Activated T-cell treated with anti-CD3 and anti-CD28 coated beads, Interleukin-2, amount 50 U/mL, for 4 hours (primary cell): ENCODE results near the gene CCDC89. TPM values are rescaled to one million over a fixed set of nuclear protein-coding genes. Genes with fewer than 3 reads are reported as not detected.
A peak's percentile ranks its signal among the peaks of the same experiment; 100 is the strongest.
"Not testable (repeated sequence)": the region's sequence is repeated elsewhere in the genome, so short reads cannot be mapped to it uniquely, and the experiment has no call there.

Experiments used
- ATAC-seq, 2 donors: fragments of 200-7000 bp; cut with Tn5 transposase; one replicate each; pipeline ENCODE4 v1.10.0; 2021
- DNase-seq: peaks from one replicate; pipeline ENCODE4 v3.0.0-alpha.2; 2020
- H3K27me3 Mint-ChIP-seq: one replicate; pipeline ENCODE4 v1.8.0; 2021; ENCODE audit warnings: low read depth, mixed read lengths
- H3K36me3 Mint-ChIP-seq: one replicate; pipeline ENCODE4 v1.8.0; 2022; ENCODE audit warnings: mixed read lengths; ENCODE audit not compliant: insufficient read depth
- H3K4me1 Mint-ChIP-seq: one replicate; pipeline ENCODE4 v1.8.0; 2021; ENCODE audit warnings: low read depth, mixed read lengths
- H3K4me3 Mint-ChIP-seq: one replicate; pipeline ENCODE4 v1.8.0; 2021; ENCODE audit warnings: mild to moderate bottlenecking, moderate library complexity, mixed read lengths
- H3K9me3 Mint-ChIP-seq: one replicate; pipeline ENCODE4 v1.8.0; 2021; ENCODE audit warnings: mixed read lengths
- total RNA-seq, 3 donors: library from RNA; stranded (reverse); gene quantifications; one replicate each; pipeline ENCODE4 v1.2.1, GENCODE V29; 2021

CCDC89 gene
- total RNA-seq, 3 donors from 2014 or later: not detected

DNA sequence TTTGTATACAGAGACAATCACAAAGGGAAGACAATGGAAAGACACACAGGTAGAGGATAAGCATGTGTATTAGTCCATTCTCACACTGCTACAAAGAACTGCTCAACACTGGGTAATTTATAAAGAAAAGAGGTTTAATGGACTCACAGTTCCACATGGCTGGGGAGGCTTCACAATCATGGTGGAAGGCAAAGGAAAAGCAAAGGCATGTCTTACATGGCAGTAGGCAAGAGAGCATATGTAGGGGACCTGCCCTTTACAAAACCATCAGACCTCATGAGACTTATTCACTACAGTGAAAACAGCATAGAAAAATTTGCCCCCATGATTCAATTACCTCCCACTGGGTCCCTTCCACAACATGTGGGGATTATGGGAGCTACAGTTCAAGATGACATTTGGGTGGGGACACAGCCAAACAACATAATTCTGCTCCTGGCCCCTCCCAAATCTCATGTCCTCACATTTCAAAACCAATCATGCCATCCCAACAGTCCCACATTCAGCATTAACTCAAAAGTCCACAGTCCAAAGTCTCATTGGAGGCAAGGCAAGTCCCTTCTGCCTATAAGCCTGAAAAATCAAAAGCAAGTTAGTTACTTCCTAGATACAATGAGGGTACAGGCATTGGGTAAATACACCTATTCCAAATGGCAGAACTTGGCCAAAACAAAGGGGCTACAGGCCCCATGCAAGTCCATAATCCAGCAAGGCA is 14.9 kb downstream of the CCDC89 start:
- H3K27me3 Mint-ChIP-seq, H3K9me3 Mint-ChIP-seq, H3K4me1 Mint-ChIP-seq, H3K4me3 Mint-ChIP-seq, DNase-seq, H3K36me3 Mint-ChIP-seq, ATAC-seq: not testable (repeated sequence)

DNA sequence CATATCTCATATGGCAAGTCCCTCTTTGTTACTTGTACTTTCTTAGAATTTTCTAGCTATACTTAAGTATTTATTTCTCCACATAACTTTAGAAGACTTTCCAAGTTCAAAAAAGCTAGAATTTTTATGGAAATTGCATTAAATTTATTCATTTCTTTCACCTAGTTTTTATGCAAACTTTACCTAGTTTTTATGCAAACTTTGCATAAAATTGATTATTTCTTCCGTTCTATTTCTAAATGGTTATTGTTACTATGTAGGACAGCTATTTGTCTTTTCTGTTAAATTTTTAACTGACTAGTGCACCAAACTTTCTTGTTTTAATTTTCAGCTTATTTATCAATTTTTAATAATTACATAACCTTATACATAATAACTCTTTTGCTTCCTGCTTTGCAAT is 17.8 kb downstream of the CCDC89 start:
- ATAC-seq (no peak), DNase-seq (no peak)
- no peaks in the 10 kb centered on the region for H3K9me3 Mint-ChIP-seq
- peaks cover 2% of the 10 kb centered on the region for H3K27me3 Mint-ChIP-seq
- H3K4me1 Mint-ChIP-seq: peaks cover 11% of the 10 kb centered on the region
- peaks cover 7% of the 10 kb centered on the region for H3K36me3 Mint-ChIP-seq
- H3K4me3 Mint-ChIP-seq: no peak overlapping the region

- Mint-ChIP-seq H3K27me3 (peaks cover 2% of the 10 kb centered on the region), H3K4me1 (peaks cover 14% of the 10 kb centered on the region), H3K36me3 (peaks cover 14% of the 10 kb centered on the region), H3K4me3 (no peak overlapping the region), H3K9me3 (no peaks in the 10 kb centered on the region)
- DNase-seq (no peak), ATAC-seq (no peak)
Observed at GRCh38 chr11:85666687-85667086, 19.3 kb downstream of the CCDC89 start.

- H3K4me3 Mint-ChIP-seq: peak overlapping the region; percentile 99
- H3K4me1 Mint-ChIP-seq: peaks cover 23% of the 10 kb centered on the region
- ATAC-seq (no peak), DNase-seq (no peak)
- H3K9me3 Mint-ChIP-seq: no peaks in the 10 kb centered on the region
- peaks cover 18% of the 10 kb centered on the region for H3K36me3 Mint-ChIP-seq
- H3K27me3 Mint-ChIP-seq: no peaks in the 10 kb centered on the region
Observed at GRCh38 chr11:85665733-85666132, 20.3 kb downstream of the CCDC89 start.

DNA sequence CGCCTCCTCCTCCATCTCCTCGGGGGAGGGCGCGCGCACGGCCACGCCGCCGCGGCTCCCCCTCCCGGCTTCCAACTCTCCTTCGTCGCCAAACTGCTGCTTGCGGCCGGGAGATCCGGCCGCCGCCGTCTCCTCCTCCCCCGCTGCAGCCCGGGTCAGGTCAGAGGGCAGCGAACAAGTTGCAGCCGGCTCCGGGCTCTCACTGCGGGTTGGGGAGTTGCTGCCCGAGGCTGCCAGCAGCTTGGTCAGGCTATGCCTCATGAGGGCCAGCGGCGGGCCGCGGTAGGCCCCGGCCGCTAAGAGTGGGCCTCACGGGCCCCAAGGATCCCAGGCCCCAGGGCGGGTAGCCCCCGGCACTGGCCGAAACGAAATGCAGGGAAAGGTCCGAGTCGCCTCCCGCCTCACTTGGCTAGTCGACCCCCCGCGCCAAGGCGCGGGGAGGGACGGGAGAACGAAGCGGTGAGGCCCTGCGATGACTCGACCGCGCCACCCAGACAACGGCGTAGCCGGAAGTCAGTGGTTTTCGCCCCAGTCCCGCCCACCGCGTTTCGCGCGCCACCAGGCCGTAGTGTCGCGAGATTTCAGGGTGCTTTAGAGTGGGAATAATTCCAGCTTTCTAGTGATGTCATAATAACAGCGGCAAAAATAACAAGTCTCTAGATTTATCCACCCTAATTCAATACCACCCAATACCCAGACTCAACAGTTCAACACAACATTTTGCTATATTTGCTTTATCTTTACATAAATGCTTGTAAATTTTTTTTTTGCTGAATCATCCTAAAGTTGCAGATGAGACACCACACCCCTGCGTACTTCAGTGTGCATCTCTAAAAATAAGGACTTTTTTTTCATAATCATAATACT is 21.1 kb downstream of the CCDC89 start, which contains the start of gene CREBZF:
CREBZF (minus strand) TSS at position 515 of the 867 bp plus-strand sequence; CDS start at position 261, 254 bp downstream.
- Mint-ChIP-seq H3K4me1 (peaks cover 32% of the 10 kb centered on the region), H3K9me3 (no peaks in the 10 kb centered on the region), H3K27me3 (no peaks in the 10 kb centered on the region)

GRCh38 chr11:85663753-85664614 is 22.0 kb downstream of the CCDC89 start:
- H3K9me3 Mint-ChIP-seq: no peaks in the 10 kb centered on the region

More for the DNA sequence above, 21.1 kb downstream of the CCDC89 start, which contains the start of gene CREBZF:
- ATAC-seq (peak; percentile 85 to 88), DNase-seq (peak; percentile 90)
- H3K36me3 Mint-ChIP-seq: peaks cover 26% of the 10 kb centered on the region
- peak within 1 kb of the TSS; percentile 99 for H3K4me3 Mint-ChIP-seq

GRCh38 chr11:85663080-85663752 is 22.8 kb downstream of the CCDC89 start:
- DNase-seq (no peak), ATAC-seq (peak in 1 of 2 donors; percentile 2)
- no peaks in the 10 kb centered on the region for H3K27me3 Mint-ChIP-seq
- H3K9me3 Mint-ChIP-seq: no peaks in the 10 kb centered on the region
- H3K36me3 Mint-ChIP-seq: peaks cover 36% of the 10 kb centered on the region
- H3K4me1 Mint-ChIP-seq: peaks cover 46% of the 10 kb centered on the region
- H3K4me3 Mint-ChIP-seq: peak overlapping the region; percentile 99

More at GRCh38 chr11:85663753-85664614, 22.0 kb downstream of the CCDC89 start:
- Mint-ChIP-seq H3K27me3 (no peaks in the 10 kb centered on the region), H3K36me3 (peaks cover 31% of the 10 kb centered on the region), H3K4me3 (peak overlapping the region; percentile 99), H3K4me1 (peaks cover 41% of the 10 kb centered on the region)
- peak; percentile 87 for DNase-seq
- ATAC-seq: peak; percentile 81 to 86

- ATAC-seq (no peak), DNase-seq (no peak)
- peaks cover 47% of the 10 kb centered on the region for H3K4me1 Mint-ChIP-seq
- peak overlapping the region; percentile 99 for H3K4me3 Mint-ChIP-seq
- H3K9me3 Mint-ChIP-seq: no peaks in the 10 kb centered on the region
- H3K36me3 Mint-ChIP-seq: peaks cover 37% of the 10 kb centered on the region
- H3K27me3 Mint-ChIP-seq: no peaks in the 10 kb centered on the region
Observed at GRCh38 chr11:85661972-85662664, 23.9 kb downstream of the CCDC89 start.

- ATAC-seq (no peak), DNase-seq (no peak)
- no peak overlapping the region for H3K4me3 Mint-ChIP-seq
- H3K27me3 Mint-ChIP-seq: no peaks in the 10 kb centered on the region
- peaks cover 38% of the 10 kb centered on the region for H3K36me3 Mint-ChIP-seq
- H3K4me1 Mint-ChIP-seq: peaks cover 45% of the 10 kb centered on the region
- no peaks in the 10 kb centered on the region for H3K9me3 Mint-ChIP-seq
Observed at GRCh38 chr11:85658180-85658579, 27.8 kb downstream of the CCDC89 start.

- ATAC-seq (no peak), DNase-seq (no peak)
- H3K4me1 Mint-ChIP-seq: peaks cover 48% of the 10 kb centered on the region
- H3K4me3 Mint-ChIP-seq: no peak overlapping the region
- H3K9me3 Mint-ChIP-seq: no peaks in the 10 kb centered on the region
- no peaks in the 10 kb centered on the region for H3K27me3 Mint-ChIP-seq
- H3K36me3 Mint-ChIP-seq: peaks cover 36% of the 10 kb centered on the region
Observed at GRCh38 chr11:85656777-85657176, 29.2 kb downstream of the CCDC89 start.

GRCh38 chr11:85654343-85654742 is 31.7 kb downstream of the CCDC89 start:
- peaks cover 34% of the 10 kb centered on the region for H3K4me1 Mint-ChIP-seq
- H3K9me3 Mint-ChIP-seq, H3K4me3 Mint-ChIP-seq, H3K27me3 Mint-ChIP-seq, ATAC-seq, DNase-seq: not testable (repeated sequence)
- peaks cover 29% of the 10 kb centered on the region for H3K36me3 Mint-ChIP-seq

DNA sequence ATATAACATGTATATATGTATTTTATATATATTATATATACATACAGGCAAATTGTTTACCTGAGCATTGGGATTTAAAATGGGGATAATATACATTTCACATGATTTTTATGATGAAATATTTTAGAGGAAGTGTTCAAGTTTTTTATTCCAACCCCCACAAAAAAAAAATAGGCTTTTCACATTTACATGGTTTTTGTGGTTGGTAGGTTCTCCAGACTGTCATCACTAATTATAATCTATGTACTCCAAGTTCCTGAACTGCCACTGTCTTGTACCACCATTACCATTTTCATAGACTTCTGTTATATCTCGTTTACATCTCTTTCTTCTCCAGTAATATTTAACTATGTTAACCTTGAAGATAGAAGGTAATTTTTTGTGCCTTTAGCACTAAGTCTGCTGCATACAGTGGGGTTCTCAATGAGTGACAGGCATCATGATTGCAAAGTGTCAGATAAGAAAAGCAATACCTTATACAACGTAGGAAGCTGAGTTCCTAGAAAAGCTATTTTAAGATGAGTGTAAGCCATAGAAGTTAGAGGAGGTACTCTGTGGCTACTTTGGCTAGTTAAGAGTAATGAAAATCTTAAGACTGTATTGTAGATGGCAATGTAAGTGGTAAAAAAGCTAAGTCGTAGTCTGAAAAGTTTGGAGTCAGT is 33.1 kb downstream of the CCDC89 start:
- Mint-ChIP-seq H3K4me1 (peaks cover 31% of the 10 kb centered on the region), H3K36me3 (peaks cover 25% of the 10 kb centered on the region), H3K9me3 (no peaks in the 10 kb centered on the region), H3K4me3 (no peak overlapping the region), H3K27me3 (no peaks in the 10 kb centered on the region)
- ATAC-seq (no peak), DNase-seq (no peak)

GRCh38 chr11:85651118-85651517 is 34.9 kb downstream of the CCDC89 start:
- ATAC-seq (no peak), DNase-seq (no peak)
- Mint-ChIP-seq H3K27me3 (no peaks in the 10 kb centered on the region), H3K36me3 (peaks cover 22% of the 10 kb centered on the region), H3K4me3 (no peak overlapping the region), H3K4me1 (peaks cover 32% of the 10 kb centered on the region), H3K9me3 (no peaks in the 10 kb centered on the region)
